SK-N-SH (cell line): ENCODE data around the gene PCBP3. TPM values are rescaled to one million over a fixed set of nuclear protein-coding genes. Genes with fewer than 3 reads are reported as not detected.

Source experiments
- CTCF ChIA-PET: fragments of 300-600, 350-600 bp; formaldehyde crosslinking; extraction: SDS; loops from one replicate; lab custom pipeline; 2021; lab: Yijun Ruan, JAX
- POLR2A ChIA-PET: fragments of 350-600 bp; sonication (Branson Sonifier 250); formaldehyde crosslinking; extraction: SDS; loops from one replicate; lab custom pipeline; 2020; ENCODE audit warnings: antibody characterized with exemption, inconsistent platforms; lab: Yijun Ruan, JAX
- DNase-seq: peaks from one replicate; pipeline ENCODE4 v3.0.0; 2012
- H2AFZ ChIP-seq: fragments of 200-600 bp; sonication (generic); 2 replicates; pipeline ENCODE4 v1.8.1; 2016; ENCODE audit warnings: antibody characterized with exemption, mild to moderate bottlenecking, low read depth
- H3F3A ChIP-seq: fragments of 200-600 bp; sonication (generic); replicated peaks from 2 replicates; pipeline ENCODE3; 2016; ENCODE audit warnings: antibody characterized with exemption, mild to moderate bottlenecking; ENCODE audit not compliant: insufficient read depth
- H3K27ac ChIP-seq, 2 experiments: fragments of 200-500 bp in 1 of 2; fragments of 200-600 bp in 1 of 2; sonication (Bioruptor generic) in 1 of 2; sonication (generic), shearing (Covaris generic) in 1 of 2; 2 replicates each; pipeline versions ENCODE4 v1.5.1 to v1.6.1; 2014 to 2016; ENCODE audit warnings: low read depth in 2 of 2, inconsistent platforms in 1 of 2, low read length in 1 of 2, mild to moderate bottlenecking in 1 of 2, mixed read lengths in 1 of 2
- H3K27me3 ChIP-seq: fragments of 200-600 bp; sonication (generic), shearing (Covaris generic); 2 replicates; pipeline ENCODE4 v1.6.1; 2016; ENCODE audit warnings: mixed run types; ENCODE audit not compliant: insufficient read depth
- H3K36me3 ChIP-seq, 2 experiments: fragments of 200-500 bp in 1 of 2; fragments of 200-600 bp in 1 of 2; sonication (Bioruptor generic) in 1 of 2; sonication (generic) in 1 of 2; replicated peaks in 1 of 2; 2 replicates each; pipeline versions ENCODE3 to v1.5.1; 2014 to 2016; ENCODE audit warnings: low read length in 1 of 2, mild to moderate bottlenecking in 1 of 2; ENCODE audit not compliant: insufficient read depth in 2 of 2, control insufficient read depth in 1 of 2
- H3K4me1 ChIP-seq, 2 experiments: fragments of 200-500 bp in 1 of 2; fragments of 200-600 bp in 1 of 2; sonication (Bioruptor generic) in 1 of 2; sonication (generic), shearing (Covaris generic) in 1 of 2; 2 replicates each; pipeline versions ENCODE4 v1.5.1 to v1.6.1; 2014 to 2016; ENCODE audit warnings: low read depth in 1 of 2, low read length in 1 of 2, mixed run types in 1 of 2; ENCODE audit not compliant: insufficient read depth in 2 of 2, control insufficient read depth in 1 of 2
- H3K4me2 ChIP-seq: fragments of 200-600 bp; sonication (generic), shearing (Covaris generic); 2 replicates; pipeline ENCODE4 v1.6.1; 2017; ENCODE audit warnings: mixed run types
- H3K4me3 ChIP-seq, 2 experiments: fragments of 200-500 bp in 1 of 2; fragments of 200-600 bp in 1 of 2; sonication (Bioruptor generic) in 1 of 2; sonication (generic), shearing (Covaris generic) in 1 of 2; 2 replicates each; pipeline versions ENCODE4 v1.5.1 to v1.8.1; 2014 to 2016; ENCODE audit warnings: low read depth in 2 of 2, inconsistent platforms in 1 of 2, low read length in 1 of 2, mild to moderate bottlenecking in 1 of 2, mixed read lengths in 1 of 2, moderate library complexity in 1 of 2
- H3K79me2 ChIP-seq: fragments of 200-600 bp; sonication (generic); 2 replicates; pipeline ENCODE4 v1.8.1; 2017; ENCODE audit warnings: mild to moderate bottlenecking; ENCODE audit not compliant: insufficient read depth
- H3K9ac ChIP-seq: fragments of 200-600 bp; sonication (generic); 2 replicates; pipeline ENCODE4 v1.6.1; 2017; ENCODE audit warnings: mixed run types
- H3K9me2 ChIP-seq: fragments of 200-600 bp; sonication (generic); 2 replicates; pipeline ENCODE4 v1.6.1; 2017; ENCODE audit warnings: mixed run types
- H3K9me3 ChIP-seq: fragments of 200-600 bp; sonication (generic); 2 replicates; pipeline ENCODE4 v1.6.1; 2017; ENCODE audit warnings: mixed run types, mild to moderate bottlenecking, moderate library complexity
- H4K20me1 ChIP-seq: fragments of 200-600 bp; sonication (generic); 2 replicates; pipeline ENCODE4 v1.6.1; 2017; ENCODE audit warnings: mild to moderate bottlenecking, mixed run types; ENCODE audit not compliant: insufficient read depth
- CHD2 ChIP-seq: fragments of 150-350 bp; IDR thresholded peaks from 2 replicates; pipeline ENCODE4 v1.6.1; 2018; ENCODE audit warnings: low read length; ENCODE audit not compliant: partially characterized antibody
- CTCF ChIP-seq: fragments of 200-600 bp; sonication (generic); IDR thresholded peaks from 2 replicates; pipeline ENCODE4 v1.6.1; 2017; ENCODE audit warnings: antibody characterized with exemption, mild to moderate bottlenecking, moderate library complexity
- EP300 ChIP-seq, 2 experiments: IDR thresholded peaks; 2 replicates each; pipeline versions ENCODE4 v1.4.0 to v1.6.1; 2012; ENCODE audit warnings: borderline replicate concordance in 1 of 2, low read depth in 1 of 2, low read length in 1 of 2
- FOSL2 ChIP-seq: IDR thresholded peaks from 2 replicates; pipeline ENCODE4 v1.4.0; 2012; ENCODE audit warnings: low read depth, mild to moderate bottlenecking, moderate library complexity, borderline replicate concordance
- FOXJ3 ChIP-seq: sonication (generic); formaldehyde crosslinking; IDR thresholded peaks from 2 replicates; pipeline ENCODE4 v1.5.1; 2020; ENCODE audit warnings: mild to moderate bottlenecking, missing genetic modification reagents
- GABPA ChIP-seq: IDR thresholded peaks from 2 replicates; pipeline ENCODE4 v1.4.0; 2012; ENCODE audit warnings: low read depth, mild to moderate bottlenecking
- GATA2 ChIP-seq: sonication (generic); formaldehyde crosslinking; IDR thresholded peaks from 2 replicates; pipeline ENCODE4 v1.5.0; 2020; ENCODE audit warnings: mild to moderate bottlenecking, missing genetic modification reagents
- IRF3 ChIP-seq: fragments of 150-350 bp; IDR thresholded peaks from 2 replicates; pipeline ENCODE4 v1.6.1; 2016; ENCODE audit warnings: mild to moderate bottlenecking, low read depth, low read length
- JUND ChIP-seq: IDR thresholded peaks from 2 replicates; pipeline ENCODE4 v1.4.0; 2012
- MAX ChIP-seq: IDR thresholded peaks from 2 replicates; pipeline ENCODE4 v1.4.0; 2012; ENCODE audit warnings: low read depth
- MEF2A ChIP-seq: IDR thresholded peaks from 2 replicates; pipeline ENCODE4 v1.4.0; 2012; ENCODE audit warnings: low read depth, borderline replicate concordance
- MXI1 ChIP-seq: IDR thresholded peaks from 2 replicates; pipeline ENCODE4 v1.6.1; 2012; ENCODE audit warnings: mild to moderate bottlenecking, low read depth, low read length, improper control_type of control experiment
- NFIC ChIP-seq: IDR thresholded peaks from 2 replicates; pipeline ENCODE4 v1.4.0; 2012; ENCODE audit warnings: borderline replicate concordance
- NRF1 ChIP-seq: IDR thresholded peaks from 2 replicates; pipeline ENCODE4 v1.6.1; 2012; ENCODE audit warnings: low read depth, mild to moderate bottlenecking, low read length
- POLR2AphosphoS5 ChIP-seq: IDR thresholded peaks from 2 replicates; pipeline ENCODE4 v1.6.1; 2012; ENCODE audit warnings: low read depth, low read length
- RAD21 ChIP-seq: IDR thresholded peaks from 2 replicates; pipeline ENCODE4 v1.6.1; 2012; ENCODE audit warnings: mild to moderate bottlenecking, low read length
- SIN3A ChIP-seq: IDR thresholded peaks from 2 replicates; pipeline ENCODE4 v1.6.1; 2012; ENCODE audit warnings: low read depth, mild to moderate bottlenecking, low read length, moderate library complexity, borderline replicate concordance
- SMC3 ChIP-seq: IDR thresholded peaks from 2 replicates; pipeline ENCODE4 v1.6.1; 2012; ENCODE audit warnings: low read depth, low read length, improper control_type of control experiment
- TAF1 ChIP-seq: IDR thresholded peaks from 2 replicates; pipeline ENCODE4 v1.6.1; 2012; ENCODE audit warnings: low read depth, mild to moderate bottlenecking, low read length, moderate library complexity, borderline replicate concordance
- TCF12 ChIP-seq: IDR thresholded peaks from 2 replicates; pipeline ENCODE4 v1.4.0; 2012
- TEAD4 ChIP-seq: IDR thresholded peaks from 2 replicates; pipeline ENCODE4 v1.4.0; 2012; ENCODE audit warnings: mild to moderate bottlenecking, borderline replicate concordance; ENCODE audit not compliant: insufficient read depth
- whole genome bisulfite sequencing: methylation state at CpG from one replicate; pipeline ENCODE4 v1.1.6; 2017; ENCODE audit warnings: low lambda C conversion rate; 5-methylcytosine and 5-hydroxymethylcytosine counted together
- polyA plus RNA-seq, 3 experiments: library from polyadenylated mRNA; depleted of rRNA; stranded (reverse); fragments of >200 nt; gene quantifications; 2 replicates each; pipeline ENCODE4 v1.2.3, GENCODE V29; 2012

The PCBP3 gene
- polyA plus RNA-seq, 1 of the 3 experiments (the other 2 are of a cell fraction), result 9.5 TPM

DNA sequence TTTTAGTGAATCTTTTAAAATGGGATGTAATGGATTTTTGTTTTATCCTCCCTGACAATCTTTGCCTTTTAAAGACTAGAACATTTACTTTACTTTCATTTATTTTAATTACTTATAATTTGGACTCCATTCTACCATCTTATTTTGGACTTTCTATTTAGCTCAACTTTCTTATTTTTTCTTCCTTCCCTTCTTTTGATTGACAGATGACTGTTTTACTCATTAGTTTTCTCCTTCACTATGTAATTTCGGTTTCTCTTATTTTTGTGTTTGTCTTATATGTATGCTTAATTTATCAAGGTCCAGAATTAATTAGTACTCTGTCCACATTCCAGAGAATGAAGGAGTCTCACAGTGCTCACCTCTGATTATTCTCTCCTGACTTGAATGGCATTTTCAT is 109.9 kb downstream of the PCBP3 start:
- no peak for DNase-seq
- Histone ChIP-seq H3K9me3 (no peaks in the 10 kb centered on the region), H3K27me3 (no peaks in the 10 kb centered on the region), H3K4me2 (no peak overlapping the region), H3K27ac (no peak overlapping the region; a peak in 1 of 4 replicates), H3F3A (no peaks in the 10 kb centered on the region), H3K9me2 (no peaks in the 10 kb centered on the region), H2AFZ (no peak overlapping the region), H3K4me3 (no peak overlapping the region), H4K20me1 (no peaks in the 10 kb centered on the region; the same call in 1 of the 2 replicates), H3K36me3 (peaks cover 17 to 18% of the 10 kb centered on the region in 2 experiments), H3K79me2 (no peaks in the 10 kb centered on the region; the same call in 1 of the 2 replicates), H3K9ac (no peak overlapping the region), H3K4me1 (peaks cover 2 to 23% of the 10 kb centered on the region in 2 experiments; a peak in 3 of 4 replicates)
- ChIA-PET POLR2A (no interaction called here), CTCF (interaction anchor here (1.1 to 1.4 kb wide), 2 partner anchors 15 to 198 kb away, joined by 3 to 4 read pairs; no protein-coding TSS in a partner anchor)
- TF ChIP-seq FOSL2 (no peak), GATA2 (no peak), CHD2 (no peak), NRF1 (no peak), MAX (no peak), RAD21 (no peak), CTCF (no peak), MXI1 (no peak), TCF12 (no peak), IRF3 (no peak)
- 77% methylated on average over 1 of the region's 1 CpG for WGBS

GRCh38 chr21:45756029-45756428 is 112.5 kb downstream of the PCBP3 start:
- H3K4me2 ChIP-seq, result no peak overlapping the region
- H3K27me3 ChIP-seq, result no peaks in the 10 kb centered on the region
- peaks cover 0 to 9% of the 10 kb centered on the region in 2 experiments; a peak in 1 of 4 replicates for H3K4me1 ChIP-seq
- H3K79me2 ChIP-seq, result no peaks in the 10 kb centered on the region; the same call in 1 of the 2 replicates
- ChIA-PET CTCF (interaction anchor here (0.7 kb wide), 1 partner anchor 12 kb away, joined by 3 read pairs; no protein-coding TSS in a partner anchor), POLR2A (no interaction called here)
- no peak overlapping the region for H3K4me3 ChIP-seq
- DNase-seq, result no peak
- 85% methylated on average over 1 of the region's 1 CpG for WGBS
- no peaks in the 10 kb centered on the region for H4K20me1 ChIP-seq
- no peaks in the 10 kb centered on the region for H3K9me3 ChIP-seq
- no peak overlapping the region for H2AFZ ChIP-seq
- no peak overlapping the region for H3K27ac ChIP-seq
- no peaks in the 10 kb centered on the region for H3F3A ChIP-seq
- no peak overlapping the region for H3K9ac ChIP-seq
- peaks cover 15 to 22% of the 10 kb centered on the region in 2 experiments for H3K36me3 ChIP-seq
- no peaks in the 10 kb centered on the region for H3K9me2 ChIP-seq
- no peak for TF ChIP-seq CHD2
- no peak for TF ChIP-seq IRF3
- no peak for TF ChIP-seq EP300 (IDR thresholded peaks at IDR 0.05; ENCODE audit: borderline replicate concordance in 1 of 2, low read depth in 1 of 2, low read length in 1 of 2)
- no peak for TF ChIP-seq RAD21
- no peak for TF ChIP-seq MXI1
- TF ChIP-seq TEAD4, result no peak
- no peak for TF ChIP-seq MEF2A
- TF ChIP-seq FOXJ3 (CRISPR knock-in tag), result no peak
- TF ChIP-seq SMC3, result no peak
- no peak for TF ChIP-seq JUND
- no peak for TF ChIP-seq SIN3A
- no peak for TF ChIP-seq POLR2AphosphoS5
- TF ChIP-seq GABPA, result no peak
- no peak for TF ChIP-seq NFIC
- no peak for TF ChIP-seq TAF1
- no peak for TF ChIP-seq CTCF
